Adrenal gland (tissue), 12 donors: ENCODE measurements around the gene SUPT6H. TPM values are rescaled to one million over a fixed set of nuclear protein-coding genes. Genes with fewer than 3 reads are reported as not detected.

Experiments
- DNase-seq, 7 donors: peaks; one replicate each; pipeline ENCODE4 v3.0.0-alpha.2; 2019 to 2020
- H3K27ac ChIP-seq, 5 donors: fragments of 200-600 bp; sonication (generic) in 4 of 5; 1 replicate in 3 of 5; 2 replicates in 2 of 5; pipeline versions ENCODE4 v1.5.1 to v1.8.0; 2016 to 2020; ENCODE audit warnings: mild to moderate bottlenecking in 1 of 5
- H3K27me3 ChIP-seq: fragments of 200-600 bp; 2 replicates; pipeline ENCODE4 v1.8.0; 2021
- H3K36me3 ChIP-seq, 2 donors: fragments of 200-600 bp; replicated peaks in 1 of 2; 1 replicate in 1 of 2; 2 replicates in 1 of 2; pipeline versions ENCODE4 v1.5.1 to v1.8.0; 2018 to 2022
- H3K4me1 ChIP-seq, 2 donors: fragments of 200-600 bp; replicated peaks in 1 of 2; 1 replicate in 1 of 2; 2 replicates in 1 of 2; pipeline versions ENCODE4 v1.5.1 to v1.8.0; 2018 to 2021
- H3K4me3 ChIP-seq, 4 donors: fragments of 200-600 bp; sonication (generic) in 3 of 4; one replicate each; pipeline ENCODE4 v1.5.1; 2016 to 2018
- H3K9me3 ChIP-seq, 3 donors: fragments of 200-600 bp; sonication (generic) in 1 of 3; replicated peaks in 1 of 3; 1 replicate in 2 of 3; 2 replicates in 1 of 3; pipeline versions ENCODE4 v1.5.1 to v1.8.0; 2016 to 2021
- POLR2A ChIP-seq, 2 donors: fragments of 450-650 bp; IDR thresholded peaks; one replicate each; pipeline ENCODE4 v1.6.1; 2017; ENCODE audit warnings: antibody characterized with exemption in 2 of 2, mild to moderate bottlenecking in 2 of 2, moderate library complexity in 1 of 2
- WGBS, 4 donors: extraction: QIAGEN DNeasy Blood & Tissue Kit in 2 of 4; methylation state at CpG; one replicate each; pipeline versions ENCODE4 v1.1.5 to v1.1.7; 2013 to 2017; 5-methylcytosine and 5-hydroxymethylcytosine counted together
- intact Hi-C, 2 donors: fragments of 100-400 bp; cut with DNase I; formaldehyde crosslinking; loops; one replicate each; pipeline versions ENCODE4 v1.14.1 to v1.15.0; 2022 to 2023
- polyA plus RNA-seq, 3 donors: library from polyadenylated mRNA; stranded (reverse); fragments of 200-250 nt in 2 of 3; fragments of 350-450 nt in 1 of 3; fragmentation: Illumina TruSeq in 1 of 3; extraction: RNeasy Lipid Tissue Mini Kit (QIAGEN cat#74804) in 1 of 3; gene quantifications; one replicate each; pipeline ENCODE4 v1.2.3, GENCODE V29; 2013 to 2014
- small RNA-seq, 2 donors: library from RNA; depleted of rRNA; stranded (forward); fragments of <200 nt; gene quantifications; one replicate each; pipeline ENCODE3, GENCODE V24; 2016
- total RNA-seq, 9 donors: library from RNA; depleted of rRNA in 4 of 9; stranded (reverse); fragments of >200 nt in 4 of 9; fragments of 120-200 nt in 1 of 9; fragmentation: NEBNext Ultra II Directional in 1 of 9; extraction: Animal tissue kit (Norgen Biotek cat#: 25700) in 1 of 9; gene quantifications; one replicate each; pipeline versions ENCODE4 v1.1.0 to v1.2.4, GENCODE V29; 2013 to 2023
- TF ChIP-seq, protein P1 (sequence below), 6 experiments: fragments of 450-650 bp in 4 of 6; fragments of 200-600 bp in 2 of 6; sonication (generic) in 1 of 6; IDR thresholded peaks; 1 replicate in 5 of 6; 2 replicates in 1 of 6; pipeline versions ENCODE4 v1.5.1 to v1.8.0; 2016 to 2021; ENCODE audit warnings: antibody characterized with exemption in 6 of 6, mild to moderate bottlenecking in 2 of 6, moderate library complexity in 1 of 6
- donor health status: healthy with polysubstance abuse.
- donor health status: Bipolar disorder and iron deficiency.
- donor health status: DM: yes; HTN: yes; CAD: no.
- donor health status: DM: no; HTN: no; CAD: no.
- donor health status: DM: no; HTN: no; CAD: no.
- donor health status: DM: yes; HTN: yes; CAD: no.

SUPT6H gene
- total and polyA plus RNA-seq, 12 donors = 48.1 to 125 (median 71.4) TPM

DNA sequence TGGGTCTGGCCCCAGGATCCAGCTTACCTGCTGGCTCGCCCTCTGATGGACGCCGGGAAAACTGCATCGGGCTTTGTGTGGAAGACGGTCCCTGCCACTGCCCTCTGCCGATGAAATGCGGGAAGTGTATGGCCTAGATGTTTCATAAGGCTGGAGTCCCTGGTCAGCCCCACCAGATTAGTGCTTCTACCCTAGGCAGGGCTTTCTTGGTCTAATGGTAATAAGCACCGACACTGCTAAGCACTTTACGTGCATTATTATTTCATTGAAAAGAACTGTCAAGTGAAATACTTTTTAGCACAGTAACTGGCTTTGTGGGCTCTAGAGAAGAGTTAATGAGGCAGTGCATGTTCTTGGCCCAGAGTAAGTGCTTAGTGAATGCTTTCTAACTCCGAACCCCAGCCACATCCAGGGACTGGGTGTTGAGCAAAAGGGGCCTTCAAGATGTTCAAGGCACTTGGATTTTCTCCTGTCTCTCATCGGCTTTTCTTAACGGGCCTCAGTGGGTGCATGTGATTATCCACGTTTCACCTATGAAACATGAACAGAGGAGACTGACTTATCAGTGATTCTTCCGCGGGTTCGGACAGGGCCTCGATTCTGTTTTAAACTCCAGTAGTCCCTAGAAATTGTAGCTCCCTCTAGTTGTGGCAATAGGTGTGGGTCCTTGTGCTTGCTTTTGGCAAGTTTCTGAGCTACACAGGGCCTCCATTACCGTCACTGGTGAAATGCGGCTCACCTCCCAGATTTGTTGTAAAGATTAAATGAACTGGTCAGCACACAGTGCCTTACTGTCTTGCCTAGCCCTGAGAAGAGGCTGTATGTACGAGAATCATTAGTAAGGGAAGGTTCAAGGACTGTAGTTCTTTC lies 88.4 kb downstream of the SUPT6H start:
- Histone ChIP-seq H3K27me3 (no peaks in the 10 kb centered on the region), H3K4me3 (no peak overlapping the region), H3K4me1 (peaks cover 24 to 36% of the 10 kb centered on the region in 2 donors), H3K9me3 (no peaks in the 10 kb centered on the region), H3K27ac (peak overlapping the region in 3 of 5 donors; percentile 51 to 98 (median 58)), H3K36me3 (peaks cover 0 to 25% of the 10 kb centered on the region in 2 donors)
- TF ChIP-seq POLR2A (IDR thresholded peaks at IDR 0.05) = peak in 1 of 2 donors; percentile 22
- TF ChIP-seq, protein P1, sequence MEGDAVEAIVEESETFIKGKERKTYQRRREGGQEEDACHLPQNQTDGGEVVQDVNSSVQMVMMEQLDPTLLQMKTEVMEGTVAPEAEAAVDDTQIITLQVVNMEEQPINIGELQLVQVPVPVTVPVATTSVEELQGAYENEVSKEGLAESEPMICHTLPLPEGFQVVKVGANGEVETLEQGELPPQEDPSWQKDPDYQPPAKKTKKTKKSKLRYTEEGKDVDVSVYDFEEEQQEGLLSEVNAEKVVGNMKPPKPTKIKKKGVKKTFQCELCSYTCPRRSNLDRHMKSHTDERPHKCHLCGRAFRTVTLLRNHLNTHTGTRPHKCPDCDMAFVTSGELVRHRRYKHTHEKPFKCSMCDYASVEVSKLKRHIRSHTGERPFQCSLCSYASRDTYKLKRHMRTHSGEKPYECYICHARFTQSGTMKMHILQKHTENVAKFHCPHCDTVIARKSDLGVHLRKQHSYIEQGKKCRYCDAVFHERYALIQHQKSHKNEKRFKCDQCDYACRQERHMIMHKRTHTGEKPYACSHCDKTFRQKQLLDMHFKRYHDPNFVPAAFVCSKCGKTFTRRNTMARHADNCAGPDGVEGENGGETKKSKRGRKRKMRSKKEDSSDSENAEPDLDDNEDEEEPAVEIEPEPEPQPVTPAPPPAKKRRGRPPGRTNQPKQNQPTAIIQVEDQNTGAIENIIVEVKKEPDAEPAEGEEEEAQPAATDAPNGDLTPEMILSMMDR (IDR thresholded peaks at IDR 0.05) = peak; percentile 99 to 100 (median 100)
- 28 to 56% (median 32%) methylated on average over 13 to 20 of the region's 20 CpGs for WGBS, 4 donors
- intact Hi-C loops = loop anchor here in 1 of 2 donors (10.0 kb wide), 2 partner anchors 94 to 164 kb away; partner anchors contain the start of gene FAM222B
- DNase-seq = peak; percentile 91 to 98 (median 97)

- 93 to 94% (median 93%) methylated on average over 10 of the region's 10 CpGs for WGBS, 4 donors
- Histone ChIP-seq H3K4me3 (no peak overlapping the region), H3K36me3 (peaks cover 0 to 25% of the 10 kb centered on the region in 2 donors), H3K27ac (no peak overlapping the region), H3K4me1 (peaks cover 10 to 23% of the 10 kb centered on the region in 2 donors), H3K9me3 (no peaks in the 10 kb centered on the region), H3K27me3 (no peaks in the 10 kb centered on the region)
- no peak for DNase-seq
- intact Hi-C loops = loop anchor here in 1 of 2 donors (10.0 kb wide), 2 partner anchors 93 to 163 kb away; partner anchors contain the start of gene FAM222B
- TF ChIP-seq POLR2A (IDR thresholded peaks at IDR 0.05) = no peak
- TF ChIP-seq, protein P1 (IDR thresholded peaks at IDR 0.05) = no peak
These were observed 89.8 kb downstream of the SUPT6H start for GRCh38 chr17:28751600-28752366.

Small RNAs within 50 kb of the gene (small RNA-seq; reads per million reads assigned to genes)
- gene SNORD42A (0 reads per million in 2 donors), gene SNORD42B (0 reads per million in 2 donors), gene SNORD4A (0 reads per million in 2 donors), gene SNORD4B (0 reads per million in 2 donors)

Other genes starting within 250 kb of the SUPT6H start
- gene SLC13A2, start 188.6 kb upstream of the SUPT6H start, total RNA-seq = 1 to 10 TPM in 1 of 9 donors, not detected in 8; 1.6 TPM
- gene SLC13A2, start 188.6 kb upstream of the SUPT6H start, polyA plus RNA-seq = under 1 TPM in 2 of 3 donors, not detected in 1; 0.03 to 0.05 TPM
- gene FOXN1, start 155.9 kb upstream of the SUPT6H start, total RNA-seq = under 1 TPM in 1 of 9 donors, not detected in 8; 0.06 TPM
- not detected for gene FOXN1, start 155.9 kb upstream of the SUPT6H start, polyA plus RNA-seq
- 10 to 100 TPM; 26.7 to 80.8 (median 41.3) TPM for gene UNC119, start 109.6 kb upstream of the SUPT6H start, total RNA-seq
- gene UNC119, start 109.6 kb upstream of the SUPT6H start, polyA plus RNA-seq = 10 to 100 TPM; 28.3 to 47.7 (median 36.1) TPM
- 10 to 100 TPM; 44.5 to 73.0 (median 58.7) TPM for gene PIGS, start 90.7 kb upstream of the SUPT6H start, total RNA-seq
- 10 to 100 TPM in 2 of 3 donors, 1 to 10 TPM in 1; 9.2 to 44.1 (median 12.6) TPM for gene PIGS, start 90.7 kb upstream of the SUPT6H start, polyA plus RNA-seq
- gene ALDOC, start 85.3 kb upstream of the SUPT6H start, total RNA-seq = 10 to 100 TPM in 8 of 9 donors, 1 to 10 TPM in 1; 6.3 to 65.5 (median 32.3) TPM
- 10 to 100 TPM; 18.5 to 61.2 (median 18.7) TPM for gene ALDOC, start 85.3 kb upstream of the SUPT6H start, polyA plus RNA-seq
- 10 to 100 TPM in 1 of 9 donors, 1 to 10 TPM in 7, under 1 TPM in 1; 0.97 to 35.6 (median 3.9) TPM for gene SPAG5, start 63.2 kb upstream of the SUPT6H start, total RNA-seq
- 10 to 100 TPM in 2 of 3 donors, 1 to 10 TPM in 1; 4.3 to 27.5 (median 13.4) TPM for gene SPAG5, start 63.2 kb upstream of the SUPT6H start, polyA plus RNA-seq
- 10 to 100 TPM in 2 of 9 donors, 1 to 10 TPM in 7; 1.1 to 12.3 (median 5.2) TPM for gene RSKR, start 48.0 kb upstream of the SUPT6H start, total RNA-seq
- gene RSKR, start 48.0 kb upstream of the SUPT6H start, polyA plus RNA-seq = 10 to 100 TPM in 1 of 3 donors, 1 to 10 TPM in 2; 2.7 to 12.2 (median 4.3) TPM
- 100 to 1,000 TPM in 8 of 9 donors, 10 to 100 TPM in 1; 93.1 to 228 (median 139) TPM for gene BLTP2, start 17.0 kb upstream of the SUPT6H start, total RNA-seq
- 100 to 1,000 TPM in 1 of 3 donors, 10 to 100 TPM in 2; 27.8 to 137 (median 29.9) TPM for gene BLTP2, start 17.0 kb upstream of the SUPT6H start, polyA plus RNA-seq
- gene SDF2, start 299 bp upstream of the SUPT6H start, total RNA-seq = 100 to 1,000 TPM in 3 of 9 donors, 10 to 100 TPM in 6; 58.5 to 195 (median 84.8) TPM
- gene SDF2, start 299 bp upstream of the SUPT6H start, polyA plus RNA-seq = 100 to 1,000 TPM in 1 of 3 donors, 10 to 100 TPM in 2; 50.6 to 121 (median 52.7) TPM
- gene PROCA1, start 49.7 kb downstream of the SUPT6H start, total RNA-seq = 1 to 10 TPM in 4 of 9 donors, under 1 TPM in 4, not detected in 1; 0.61 to 3.2 (median 1.6) TPM
- 1 to 10 TPM in 2 of 3 donors, under 1 TPM in 1; 0.75 to 8.8 (median 3.8) TPM for gene PROCA1, start 49.7 kb downstream of the SUPT6H start, polyA plus RNA-seq
- 100 to 1,000 TPM; 111 to 332 (median 150) TPM for gene RAB34, start 55.7 kb downstream of the SUPT6H start, total RNA-seq
- gene RAB34, start 55.7 kb downstream of the SUPT6H start, polyA plus RNA-seq = 100 to 1,000 TPM; 114 to 195 (median 139) TPM
- 1,000 to 10,000 TPM in 5 of 9 donors, 100 to 1,000 TPM in 4; 135 to 1,266 (median 1,139) TPM for gene RPL23A, start 57.8 kb downstream of the SUPT6H start, total RNA-seq
- gene RPL23A, start 57.8 kb downstream of the SUPT6H start, polyA plus RNA-seq = 100 to 1,000 TPM; 523 to 901 (median 672) TPM
- gene TLCD1, start 64.0 kb downstream of the SUPT6H start, total RNA-seq = 10 to 100 TPM in 2 of 9 donors, 1 to 10 TPM in 6, under 1 TPM in 1; 0.52 to 13.0 (median 5.6) TPM
- gene TLCD1, start 64.0 kb downstream of the SUPT6H start, polyA plus RNA-seq = 10 to 100 TPM in 1 of 3 donors, 1 to 10 TPM in 2; 3.9 to 18.8 (median 6.8) TPM
- gene NEK8, start 66.6 kb downstream of the SUPT6H start, total RNA-seq = 10 to 100 TPM in 1 of 9 donors, 1 to 10 TPM in 7, under 1 TPM in 1; 0.54 to 11.9 (median 6.1) TPM
- gene NEK8, start 66.6 kb downstream of the SUPT6H start, polyA plus RNA-seq = 10 to 100 TPM in 1 of 3 donors, 1 to 10 TPM in 2; 6.0 to 10.8 (median 6.6) TPM
- 10 to 100 TPM in 8 of 9 donors, 1 to 10 TPM in 1; 8.2 to 50.5 (median 23.0) TPM for gene TRAF4, start 81.8 kb downstream of the SUPT6H start, total RNA-seq
- 10 to 100 TPM; 13.0 to 22.7 (median 17.9) TPM for gene TRAF4, start 81.8 kb downstream of the SUPT6H start, polyA plus RNA-seq
- gene FAM222B, start 180.6 kb downstream of the SUPT6H start, total RNA-seq = 10 to 100 TPM in 6 of 9 donors, 1 to 10 TPM in 3; 5.0 to 18.3 (median 14.8) TPM
- gene FAM222B, start 180.6 kb downstream of the SUPT6H start, polyA plus RNA-seq = 10 to 100 TPM in 2 of 3 donors, 1 to 10 TPM in 1; 4.9 to 16.4 (median 10.6) TPM
- 10 to 100 TPM; 42.8 to 62.1 (median 51.7) TPM for gene ERAL1, start 192.8 kb downstream of the SUPT6H start, total RNA-seq
- gene ERAL1, start 192.8 kb downstream of the SUPT6H start, polyA plus RNA-seq = 10 to 100 TPM; 44.0 to 80.8 (median 60.9) TPM
- gene FLOT2, start 235.5 kb downstream of the SUPT6H start, total RNA-seq = 100 to 1,000 TPM in 2 of 9 donors, 10 to 100 TPM in 7; 23.8 to 193 (median 85.3) TPM
- 10 to 100 TPM; 36.8 to 43.3 (median 43.1) TPM for gene FLOT2, start 235.5 kb downstream of the SUPT6H start, polyA plus RNA-seq
- gene DHRS13, start 240.9 kb downstream of the SUPT6H start, total RNA-seq = 10 to 100 TPM in 8 of 9 donors, 1 to 10 TPM in 1; 4.4 to 23.5 (median 14.9) TPM
- gene DHRS13, start 240.9 kb downstream of the SUPT6H start, polyA plus RNA-seq = 10 to 100 TPM in 2 of 3 donors, 1 to 10 TPM in 1; 8.9 to 15.4 (median 10.5) TPM